GM12801 (cell line): ENCODE results near the gene SGK1.

Source experiments
- TF ChIP-seq, protein P1 (sequence below): IDR thresholded peaks from one replicate; pipeline ENCODE4 v1.5.1; 2011; ENCODE audit warnings: control low read depth; ENCODE audit not compliant: insufficient read length; ENCODE audit errors: extremely low read depth

Gene SGK1

DNA sequence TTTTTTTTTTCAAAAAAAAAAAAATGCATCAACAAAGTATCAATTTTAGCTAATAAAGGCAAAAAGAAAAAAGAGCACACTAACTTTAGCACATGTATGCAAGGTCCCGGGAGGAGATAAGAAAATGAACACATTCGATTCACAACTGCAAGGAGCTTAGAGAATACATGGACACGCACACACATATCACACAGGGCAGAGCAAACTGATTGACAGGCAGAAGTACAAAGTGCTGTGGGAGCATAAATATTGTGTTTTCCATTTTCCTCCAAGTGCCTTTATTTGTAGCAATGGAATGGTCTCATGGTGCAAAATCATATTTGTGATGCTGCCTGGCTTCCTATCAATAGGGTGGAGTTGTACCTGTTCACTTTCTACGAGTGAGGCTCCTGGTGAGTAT, 63.8 kb downstream of the SGK1 start:
- TF ChIP-seq, protein P1, sequence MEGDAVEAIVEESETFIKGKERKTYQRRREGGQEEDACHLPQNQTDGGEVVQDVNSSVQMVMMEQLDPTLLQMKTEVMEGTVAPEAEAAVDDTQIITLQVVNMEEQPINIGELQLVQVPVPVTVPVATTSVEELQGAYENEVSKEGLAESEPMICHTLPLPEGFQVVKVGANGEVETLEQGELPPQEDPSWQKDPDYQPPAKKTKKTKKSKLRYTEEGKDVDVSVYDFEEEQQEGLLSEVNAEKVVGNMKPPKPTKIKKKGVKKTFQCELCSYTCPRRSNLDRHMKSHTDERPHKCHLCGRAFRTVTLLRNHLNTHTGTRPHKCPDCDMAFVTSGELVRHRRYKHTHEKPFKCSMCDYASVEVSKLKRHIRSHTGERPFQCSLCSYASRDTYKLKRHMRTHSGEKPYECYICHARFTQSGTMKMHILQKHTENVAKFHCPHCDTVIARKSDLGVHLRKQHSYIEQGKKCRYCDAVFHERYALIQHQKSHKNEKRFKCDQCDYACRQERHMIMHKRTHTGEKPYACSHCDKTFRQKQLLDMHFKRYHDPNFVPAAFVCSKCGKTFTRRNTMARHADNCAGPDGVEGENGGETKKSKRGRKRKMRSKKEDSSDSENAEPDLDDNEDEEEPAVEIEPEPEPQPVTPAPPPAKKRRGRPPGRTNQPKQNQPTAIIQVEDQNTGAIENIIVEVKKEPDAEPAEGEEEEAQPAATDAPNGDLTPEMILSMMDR, result no peak

DNA sequence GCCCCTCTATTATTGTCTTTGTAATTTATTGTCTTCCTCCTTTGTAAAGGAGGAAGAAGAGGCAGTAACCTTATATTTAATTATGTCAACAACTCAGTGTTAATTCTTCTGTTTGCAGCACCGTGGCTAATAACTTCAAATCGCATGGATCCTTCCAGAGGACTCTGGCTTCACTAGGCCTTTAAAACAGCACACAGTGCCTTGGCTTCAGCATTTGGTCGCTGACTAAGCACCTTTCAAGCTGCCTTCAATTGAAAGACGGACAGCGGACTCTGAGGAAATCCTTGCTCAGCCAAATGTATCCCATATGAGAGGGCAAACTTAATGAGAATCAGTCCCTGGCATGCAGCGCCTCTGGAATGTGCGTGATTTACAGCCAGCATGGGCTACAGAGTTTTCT, 64.2 kb downstream of the SGK1 start:
- TF ChIP-seq, protein P1, result no peak

DNA sequence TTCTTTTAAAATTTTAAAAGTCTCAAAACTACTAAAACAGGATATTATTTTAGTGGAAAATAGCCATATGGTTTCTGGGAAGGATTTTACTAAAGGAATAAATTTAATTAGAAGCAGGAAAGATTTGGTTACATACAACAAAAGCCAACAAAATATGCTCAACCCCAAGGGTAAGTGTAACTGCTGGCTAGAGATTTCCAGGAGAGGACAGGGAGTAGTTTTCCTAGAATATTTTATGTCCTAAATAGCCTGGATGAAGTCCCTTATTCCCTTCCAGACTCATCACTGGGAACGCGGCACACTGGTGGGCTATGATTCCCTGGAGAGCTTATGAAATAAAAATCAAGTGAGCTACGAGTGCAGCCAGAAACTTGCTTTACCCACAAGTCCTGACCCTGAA, 66.6 kb downstream of the SGK1 start:
- TF ChIP-seq, protein P1, result no peak

DNA sequence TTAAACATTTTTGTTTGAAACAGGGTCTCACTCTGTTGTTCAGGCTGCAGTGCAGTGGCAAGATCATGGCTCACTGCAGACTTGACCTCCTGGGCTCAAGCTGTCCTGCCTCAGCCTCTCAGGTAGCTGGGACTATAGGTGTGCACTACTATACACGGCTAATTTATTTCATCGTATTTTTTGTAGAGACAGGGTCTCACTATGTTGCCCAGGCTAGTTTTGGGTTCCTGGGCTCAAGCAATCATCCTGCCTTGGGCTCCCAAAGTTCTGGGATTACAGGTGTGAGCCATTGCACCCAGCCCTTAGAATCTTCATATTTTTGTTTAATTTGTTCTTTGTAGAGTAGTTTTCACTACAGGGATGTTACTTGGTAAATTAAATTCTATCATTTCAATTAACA, 67.1 kb downstream of the SGK1 start:
- TF ChIP-seq, protein P1, result no peak

DNA sequence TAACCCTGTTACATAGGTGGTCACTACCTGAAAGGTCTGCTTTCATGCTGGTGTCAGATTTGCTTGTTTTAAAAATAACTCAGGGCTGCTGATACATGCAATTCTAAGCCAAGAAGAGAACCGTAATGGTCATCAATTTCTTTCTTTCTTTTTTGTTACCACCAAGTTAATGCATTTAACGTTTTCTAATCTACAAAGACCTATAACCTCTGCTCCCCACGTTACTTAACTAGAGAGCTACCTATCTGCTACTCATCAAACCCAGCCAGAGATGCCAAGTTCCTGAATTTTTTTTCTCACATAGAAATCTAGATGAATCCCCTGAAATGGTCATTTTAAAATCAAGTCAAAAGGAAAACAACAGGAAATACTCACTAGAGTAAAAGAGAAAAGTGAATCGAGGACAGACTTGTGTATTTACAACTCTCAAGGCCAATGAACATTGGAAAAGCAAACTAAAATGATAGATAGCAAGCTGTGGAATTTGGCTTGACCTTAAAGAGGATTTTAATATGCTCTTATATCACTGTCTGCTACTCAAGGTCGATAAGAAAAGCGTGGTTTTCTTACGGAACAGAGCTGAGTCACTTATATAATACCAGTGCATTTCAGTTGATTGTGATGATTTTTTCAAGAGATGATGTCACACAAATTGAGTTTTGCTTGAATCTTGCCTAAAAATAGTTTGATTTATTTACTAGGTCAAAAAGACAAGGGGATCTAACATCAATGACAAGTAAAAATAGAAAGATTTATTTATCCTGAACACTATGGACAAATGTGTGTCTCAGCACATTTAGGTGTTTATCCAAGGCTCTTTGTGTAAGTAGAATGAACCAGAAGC, 67.9 kb downstream of the SGK1 start:
- TF ChIP-seq, protein P1, result no peak

DNA sequence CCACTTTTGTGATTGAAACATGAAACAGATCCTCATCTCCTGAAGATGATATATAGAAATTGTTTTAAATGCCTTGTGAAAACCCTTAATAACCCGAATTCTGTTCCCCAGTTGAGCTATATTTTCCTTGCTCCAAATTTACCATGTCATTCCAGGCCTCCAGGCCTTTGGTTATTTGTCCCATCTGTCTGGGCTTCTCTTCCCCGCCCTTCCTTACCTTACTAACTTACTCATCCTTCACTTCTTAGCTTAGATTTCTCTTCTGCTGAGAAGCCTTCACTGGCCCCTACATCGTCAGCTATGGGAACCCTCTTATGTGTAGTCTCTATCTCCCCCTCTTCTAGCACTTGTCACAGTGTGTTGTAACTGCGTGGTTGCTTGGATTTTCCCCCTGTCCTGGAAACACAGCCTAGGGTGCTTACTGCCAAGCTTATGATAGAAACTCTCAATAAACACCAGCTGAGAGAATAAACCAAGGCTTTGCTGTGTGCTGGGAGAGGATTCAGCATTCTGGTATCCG, 68.6 kb downstream of the SGK1 start:
- TF ChIP-seq, protein P1, result no peak

DNA sequence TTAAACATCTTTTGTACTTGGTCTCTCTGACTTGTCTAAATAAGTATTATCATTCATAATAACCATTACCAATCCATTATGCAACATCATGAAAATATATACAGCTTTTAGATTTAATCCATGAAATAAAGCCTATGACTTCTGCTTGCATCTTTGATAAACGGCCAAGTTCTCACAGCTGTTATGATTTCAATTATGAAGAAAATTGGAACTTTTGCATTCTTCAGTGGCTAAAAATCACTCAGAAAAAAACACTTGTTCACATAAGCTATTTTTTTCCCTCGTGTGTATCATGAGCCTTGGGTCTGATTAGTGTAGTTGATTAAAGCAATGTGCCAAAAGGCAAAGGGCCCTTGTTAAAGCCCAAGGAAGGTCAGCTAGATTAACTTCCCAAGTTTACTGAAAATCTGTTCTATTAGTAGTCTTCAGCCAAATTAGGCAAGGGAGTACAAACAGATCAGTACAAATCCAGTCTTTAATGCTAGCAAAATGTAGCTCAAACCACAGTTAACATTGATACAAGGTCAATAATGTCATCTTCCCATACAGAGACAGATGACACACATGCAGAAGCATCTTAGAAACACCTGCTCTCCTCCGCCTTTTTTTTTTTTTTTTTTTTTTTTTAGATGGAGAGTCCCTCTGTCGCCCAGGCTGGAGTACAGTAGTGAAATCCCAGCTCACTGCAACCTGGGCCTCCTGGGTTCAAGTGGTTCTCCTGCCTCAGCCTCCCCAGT, 69.9 kb downstream of the SGK1 start:
- TF ChIP-seq, protein P1, result no peak
